ENCODE measurements around the gene EGFL8.

- no peak for TF ChIP-seq POLR2A (IDR thresholded peaks at IDR 0.05)
- TF ChIP-seq CTCF (IDR thresholded peaks at IDR 0.05) = no peak
These were observed 12.3 kb upstream of the EGFL8 start, which contains the start of gene PRRT1 for GRCh38 chr6:32151863-32152768.
